Spleen (tissue), 7 donors: ENCODE data around the gene PRND.
A peak's percentile ranks its signal among the peaks of the same experiment; 100 is the strongest.
"Not testable (repeated sequence)": the region's sequence is repeated elsewhere in the genome, so short reads cannot be mapped to it uniquely, and the experiment has no call there.

Source experiments
- POLR2A ChIP-seq, 3 donors: fragments of 450-650 bp; IDR thresholded peaks; one replicate each; pipeline ENCODE4 v1.5.1; 2017; ENCODE audit warnings: antibody characterized with exemption in 3 of 3, mild to moderate bottlenecking in 1 of 3
- TF ChIP-seq, protein P1 (sequence below), 11 experiments: fragments of 200-600 bp in 7 of 11; fragments of 450-650 bp in 4 of 11; sonication (generic) in 4 of 11; IDR thresholded peaks in 8 of 11; conservative IDR thresholded peaks in 3 of 11; 1 replicate in 7 of 11; 2 replicates in 4 of 11; pipeline versions ENCODE4 v1.4.0 to v1.8.0; 2016 to 2021; ENCODE audit warnings: antibody characterized with exemption in 11 of 11, inconsistent platforms in 4 of 11, mild to moderate bottlenecking in 1 of 11
- donor health status: DM: no; HTN: no; CAD: no; lungs with moderate emphysema.
- donor health status: DM: no; HTN: no; CAD: no.
- donor health status: DM: no; HTN: no; CAD: no.

DNA sequence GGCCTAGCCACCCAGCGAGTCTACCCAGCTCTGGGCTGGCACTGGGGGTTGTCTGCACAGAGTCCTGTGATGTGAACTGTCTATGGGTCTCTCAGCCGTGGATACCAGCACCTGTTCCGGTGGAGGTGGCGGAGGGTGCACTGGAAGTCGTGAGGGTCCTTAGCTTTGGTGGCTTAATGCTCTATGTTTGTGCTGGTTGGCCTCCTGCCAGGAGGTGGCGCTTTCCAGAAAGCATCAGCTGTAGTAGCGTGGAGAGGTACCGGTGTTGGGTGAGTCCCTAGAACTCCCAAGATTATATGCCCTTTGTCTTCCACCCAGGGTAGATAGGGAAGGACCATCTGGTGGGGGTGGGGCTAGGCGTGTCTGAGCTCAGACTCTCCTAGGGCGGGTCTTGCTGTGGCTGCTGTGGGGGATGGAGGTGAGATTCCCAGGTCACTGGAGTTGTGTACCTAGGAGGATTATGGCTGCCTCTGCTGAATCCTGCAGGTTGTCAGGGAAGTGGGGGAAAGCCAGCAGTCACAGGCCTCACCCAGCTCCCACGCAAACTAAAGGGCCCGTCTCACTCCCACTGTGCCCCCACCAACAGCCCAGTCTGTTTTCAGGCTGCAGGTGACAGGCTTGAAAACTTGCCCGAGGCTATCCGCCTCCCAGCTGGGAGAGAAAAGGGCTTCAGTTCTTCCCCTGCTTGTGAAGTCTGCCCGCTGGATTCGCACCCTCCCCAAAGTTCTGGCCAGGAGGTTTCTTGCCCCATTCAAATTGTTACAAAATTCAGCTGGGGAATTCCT lies 37.6 kb downstream of the PRND start:
- TF ChIP-seq, protein P1, sequence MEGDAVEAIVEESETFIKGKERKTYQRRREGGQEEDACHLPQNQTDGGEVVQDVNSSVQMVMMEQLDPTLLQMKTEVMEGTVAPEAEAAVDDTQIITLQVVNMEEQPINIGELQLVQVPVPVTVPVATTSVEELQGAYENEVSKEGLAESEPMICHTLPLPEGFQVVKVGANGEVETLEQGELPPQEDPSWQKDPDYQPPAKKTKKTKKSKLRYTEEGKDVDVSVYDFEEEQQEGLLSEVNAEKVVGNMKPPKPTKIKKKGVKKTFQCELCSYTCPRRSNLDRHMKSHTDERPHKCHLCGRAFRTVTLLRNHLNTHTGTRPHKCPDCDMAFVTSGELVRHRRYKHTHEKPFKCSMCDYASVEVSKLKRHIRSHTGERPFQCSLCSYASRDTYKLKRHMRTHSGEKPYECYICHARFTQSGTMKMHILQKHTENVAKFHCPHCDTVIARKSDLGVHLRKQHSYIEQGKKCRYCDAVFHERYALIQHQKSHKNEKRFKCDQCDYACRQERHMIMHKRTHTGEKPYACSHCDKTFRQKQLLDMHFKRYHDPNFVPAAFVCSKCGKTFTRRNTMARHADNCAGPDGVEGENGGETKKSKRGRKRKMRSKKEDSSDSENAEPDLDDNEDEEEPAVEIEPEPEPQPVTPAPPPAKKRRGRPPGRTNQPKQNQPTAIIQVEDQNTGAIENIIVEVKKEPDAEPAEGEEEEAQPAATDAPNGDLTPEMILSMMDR (IDR thresholded peaks at IDR 0.05 in 8 of 11, conservative IDR thresholded peaks at IDR 0.05 in 3 of 11): peak in 7 of 11 experiments; percentile 8 to 51 (median 30)
- TF ChIP-seq POLR2A (IDR thresholded peaks at IDR 0.05): not testable (repeated sequence)
